NCI-H187 treated with DMSO at 0.1 percent for 48 hours (cell line): Measurements from ENCODE around the gene OXSR1.

Experiments used
- DNase-seq: peaks from one replicate; lab custom pipeline; 2025; lab: John Stamatoyannopoulos, UW

The OXSR1 gene

GRCh38 chr3:38164952-38165721 is at the start of gene OXSR1:
OXSR1 (plus strand) TSS chr3:38165537; CDS start chr3:38165877, 340 bp downstream.
- peak; percentile 89 for DNase-seq

DNA sequence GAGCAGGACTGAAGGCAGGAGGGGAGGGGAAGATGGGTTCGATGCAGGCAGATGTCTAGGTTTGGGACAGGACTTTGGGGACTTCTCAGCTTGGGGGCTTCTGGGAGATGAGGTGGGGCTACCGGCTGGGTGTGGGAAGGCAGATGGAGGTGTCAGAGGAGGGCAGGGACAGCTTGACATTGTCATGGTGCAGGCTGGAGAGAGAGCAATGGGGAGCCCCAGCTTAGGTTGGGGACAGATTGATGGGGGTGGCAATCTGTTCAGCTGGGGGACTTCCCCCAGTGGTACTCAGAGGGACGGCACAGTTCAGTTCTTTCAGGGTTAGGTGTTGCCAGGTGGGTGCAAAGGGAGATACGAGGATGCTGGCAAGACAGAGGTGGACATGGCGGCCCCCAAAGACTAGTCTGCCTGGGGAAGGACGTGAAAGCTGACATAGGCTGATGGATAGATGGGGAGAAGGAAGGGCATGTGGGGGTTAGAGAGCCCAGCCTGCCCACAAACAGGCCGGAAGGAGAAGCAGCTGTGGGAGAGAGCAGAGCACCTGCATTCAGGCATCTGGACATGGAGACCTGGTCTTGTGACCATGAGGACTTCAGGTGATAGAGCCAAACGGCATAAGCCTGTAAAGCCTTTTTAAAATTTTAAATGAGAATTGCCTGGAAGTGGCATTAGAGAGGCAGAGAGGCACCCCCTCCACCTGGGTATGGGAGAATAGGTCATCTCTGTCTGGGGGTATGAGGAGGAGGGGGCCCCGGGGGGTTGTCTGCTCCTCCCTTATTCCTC is 49.5 kb upstream of the OXSR1 start:
- DNase-seq: no peak

GRCh38 chr3:38116471-38117162 is 48.7 kb upstream of the OXSR1 start:
- no peak for DNase-seq

GRCh38 chr3:38117163-38117716 is 48.1 kb upstream of the OXSR1 start:
- DNase-seq: no peak

DNA sequence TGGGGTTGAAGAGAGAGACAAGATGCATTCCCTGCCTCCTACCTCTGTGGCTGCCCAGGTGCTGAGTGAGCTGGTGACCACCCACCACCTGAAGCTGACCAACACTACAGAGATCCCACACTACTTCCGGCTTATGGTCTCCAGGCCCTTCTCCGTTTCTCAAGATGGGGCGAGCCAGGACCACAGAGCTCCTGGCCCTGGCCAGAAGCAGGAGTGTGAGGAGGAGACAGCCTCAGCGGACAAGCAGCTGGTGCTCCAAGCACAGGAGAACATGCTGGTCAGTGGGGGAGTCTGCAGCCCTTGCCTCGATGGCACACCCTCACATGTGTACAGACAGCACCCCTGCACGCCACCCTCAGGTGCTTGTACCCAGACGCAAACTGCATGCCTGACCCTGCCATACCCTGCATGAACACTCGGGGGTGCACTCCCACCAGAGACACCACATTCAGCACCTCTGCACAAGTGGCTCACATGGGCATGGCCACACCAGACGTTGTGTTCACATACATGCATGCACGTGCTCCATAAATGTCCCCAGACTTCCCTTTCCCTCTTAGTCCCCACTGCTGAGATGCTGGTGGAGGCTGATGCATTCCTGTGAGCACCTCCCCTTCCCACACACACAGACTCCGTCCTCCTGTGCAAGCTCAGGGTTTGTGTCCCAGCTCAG is 47.5 kb upstream of the OXSR1 start:
- DNase-seq: no peak

- no peak for DNase-seq
These were observed 46.7 kb upstream of the OXSR1 start for GRCh38 chr3:38118421-38119247.

DNA sequence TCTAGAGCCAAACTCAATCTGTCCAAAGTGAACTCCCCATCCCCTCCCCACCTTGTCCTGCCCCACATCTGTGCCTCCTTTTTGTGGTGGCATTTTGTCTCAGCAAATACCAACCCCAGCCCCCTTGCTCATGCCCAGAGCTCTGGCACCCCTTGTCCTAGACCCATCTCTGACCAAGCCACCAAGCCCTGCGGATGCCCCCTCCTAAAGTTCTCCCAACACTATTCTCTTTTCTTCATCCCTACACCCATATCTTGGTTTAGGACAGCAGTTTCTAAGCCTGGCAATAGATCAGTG is 46.1 kb upstream of the OXSR1 start:
- no peak for DNase-seq

DNA sequence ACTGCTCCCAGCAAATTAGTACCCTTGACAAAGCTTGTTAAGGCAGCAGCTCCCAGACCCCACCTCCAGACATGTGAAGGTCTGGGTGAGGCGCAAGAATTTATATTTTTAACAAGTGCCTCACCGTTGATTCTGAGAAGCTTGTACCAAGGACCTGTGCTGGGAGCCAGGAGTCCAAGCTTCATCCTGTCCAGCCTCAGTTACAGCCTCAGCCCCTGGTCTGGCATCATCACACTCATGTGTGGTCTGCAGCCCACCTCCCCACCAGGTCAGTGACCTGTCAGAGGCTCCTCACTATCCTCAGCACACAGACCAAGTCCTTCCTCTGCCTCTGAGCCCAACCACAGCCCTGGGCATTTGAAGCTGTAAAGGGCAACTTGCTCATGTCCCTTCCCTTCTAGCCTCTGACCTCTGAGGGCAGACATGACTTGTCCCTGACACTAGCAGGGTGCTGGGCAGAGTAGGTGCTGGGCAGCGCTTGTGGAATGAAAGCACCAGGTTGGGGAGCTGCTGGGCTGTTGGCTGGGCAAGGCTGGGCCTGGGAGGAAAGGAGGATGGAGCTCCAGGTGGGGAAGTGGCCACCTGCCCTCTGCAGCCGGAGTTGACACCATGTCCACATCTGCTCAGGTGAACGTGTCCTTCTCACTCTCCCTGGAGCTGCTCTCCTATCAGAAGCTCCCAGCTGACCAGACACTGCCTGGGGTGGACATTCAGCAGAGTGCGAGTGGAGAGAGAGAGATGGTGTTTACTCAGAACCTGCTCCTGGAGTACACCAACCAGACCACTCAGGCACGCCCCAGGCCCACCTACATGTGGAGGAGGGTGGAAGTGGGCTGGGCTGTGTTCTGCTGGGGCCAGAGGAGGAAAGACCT is 45.3 kb upstream of the OXSR1 start:
- DNase-seq: no peak

DNA sequence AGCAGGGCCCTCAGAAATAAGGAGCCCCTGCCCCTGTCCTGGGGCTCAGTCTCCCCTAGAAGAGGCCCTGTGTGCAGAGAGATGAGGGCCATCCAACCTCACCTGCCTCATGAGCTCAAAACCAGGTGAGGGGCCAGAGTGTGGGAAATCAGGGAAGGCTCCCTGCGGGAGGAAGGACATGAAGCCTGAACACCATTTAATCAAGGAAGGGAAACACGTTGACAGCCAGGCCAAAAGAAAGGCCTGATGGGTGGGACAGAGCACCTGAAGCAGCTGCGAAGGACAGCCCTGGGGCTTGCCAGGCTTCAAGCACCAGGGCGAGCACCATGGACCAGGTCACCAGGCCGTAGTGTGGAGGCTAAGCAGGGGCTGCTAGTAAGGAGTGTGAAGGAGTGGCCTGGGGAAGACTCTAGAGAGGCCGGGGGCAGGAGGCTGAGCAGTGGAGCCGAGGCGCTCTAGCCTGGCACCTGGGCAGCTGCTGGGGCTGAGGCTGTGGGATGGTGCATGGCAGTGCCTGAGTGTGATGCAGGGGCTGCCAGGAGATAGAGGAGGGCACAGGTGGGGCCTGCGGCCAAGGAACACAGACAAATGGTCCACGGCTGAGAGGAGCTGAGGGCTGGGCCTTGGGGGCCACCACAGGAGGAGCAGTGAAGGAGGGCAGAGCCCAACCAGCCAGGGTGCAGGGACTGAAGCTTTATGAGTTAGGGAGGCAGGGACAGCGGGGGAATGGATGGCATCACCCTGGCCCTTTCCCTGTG is 44.5 kb upstream of the OXSR1 start:
- no peak for DNase-seq

DNA sequence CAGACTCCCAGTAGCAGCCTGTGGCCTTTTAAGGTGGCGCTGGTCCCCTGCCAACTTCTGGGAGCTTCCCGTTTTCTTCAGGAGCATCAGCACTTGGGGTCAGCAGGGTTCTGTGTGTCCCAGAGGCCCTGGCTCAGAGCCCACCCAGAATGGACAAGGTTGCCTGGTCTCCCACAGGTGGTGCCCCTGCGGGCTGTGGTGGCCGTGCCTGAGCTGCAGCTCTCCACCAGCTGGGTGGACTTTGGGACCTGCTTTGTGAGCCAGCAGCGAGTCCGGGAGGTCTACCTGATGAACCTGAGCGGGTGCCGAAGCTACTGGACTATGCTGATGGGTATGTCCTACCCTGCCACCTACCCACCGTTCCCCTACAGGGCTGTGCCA is 43.9 kb upstream of the OXSR1 start:
- no peak for DNase-seq

GRCh38 chr3:38121832-38122461 is 43.4 kb upstream of the OXSR1 start:
- no peak for DNase-seq

DNA sequence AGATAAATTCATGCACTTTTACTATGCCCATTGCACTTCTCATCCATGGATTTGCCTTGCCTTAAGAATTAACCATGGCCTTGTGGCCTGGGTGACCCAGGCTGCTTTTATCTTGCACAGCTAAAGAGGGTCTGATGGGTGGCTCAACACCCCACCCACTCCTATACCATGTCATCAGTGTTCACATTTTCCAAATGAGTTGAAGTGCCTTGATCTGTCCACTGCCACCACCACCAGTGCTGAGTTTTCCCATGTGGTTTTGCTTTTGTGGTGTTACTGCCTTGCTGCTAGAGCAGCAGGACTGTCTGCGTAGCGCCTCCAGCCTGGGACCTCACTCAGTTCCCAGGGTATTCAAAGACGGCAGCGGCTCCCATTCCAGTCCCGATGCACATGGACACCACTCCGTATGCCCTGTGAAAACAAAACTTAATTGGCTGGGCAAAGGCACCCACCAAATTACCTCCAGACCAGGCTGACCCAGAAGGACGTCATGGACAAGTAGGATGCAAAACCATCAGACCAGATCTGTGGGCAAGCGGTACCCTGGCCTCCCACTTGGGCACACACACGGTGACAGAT is 42.5 kb upstream of the OXSR1 start:
- DNase-seq: no peak

DNA sequence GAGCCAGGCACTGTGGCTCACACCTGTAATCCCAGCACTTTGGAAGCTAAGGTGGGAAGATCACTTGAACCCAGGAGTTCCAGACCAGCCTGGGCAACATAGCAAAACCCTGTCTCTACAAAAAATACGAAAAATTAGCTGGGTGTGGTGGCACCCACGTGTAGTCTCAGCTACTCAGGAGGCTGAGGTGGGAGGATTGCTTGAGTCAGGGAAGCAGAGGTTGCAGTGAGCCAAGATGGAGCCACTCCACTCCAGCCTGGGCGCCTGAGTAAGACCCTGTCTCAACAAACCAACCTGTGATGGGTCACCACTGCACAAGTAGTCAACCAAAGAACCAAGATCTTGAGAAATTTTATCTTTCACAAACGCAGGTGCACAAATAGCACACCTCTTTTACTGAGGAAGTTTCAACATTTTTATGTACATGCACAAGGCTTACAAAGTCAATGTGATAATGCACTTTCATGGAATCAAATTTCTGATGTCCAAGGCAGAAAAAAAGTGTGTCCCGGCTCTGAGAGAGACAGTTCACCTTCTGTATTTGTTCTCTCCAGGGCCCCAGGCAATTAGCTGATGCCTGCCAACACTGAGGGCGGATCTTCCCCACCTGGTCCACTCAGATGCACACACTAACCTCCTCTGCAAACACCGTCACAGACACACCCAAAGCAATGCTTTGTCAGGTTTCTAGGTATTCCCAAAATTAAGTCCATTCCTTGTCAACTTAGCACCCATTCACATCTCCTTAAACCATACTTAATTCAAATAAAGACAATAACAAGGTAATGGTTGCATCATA is 40.8 kb upstream of the OXSR1 start:
- DNase-seq: no peak

- DNase-seq: no peak
These were observed 39.8 kb upstream of the OXSR1 start for GRCh38 chr3:38125305-38126120.

GRCh38 chr3:38126121-38126892 is 39.0 kb upstream of the OXSR1 start:
- DNase-seq: no peak

- DNase-seq: no peak
These were observed 37.6 kb upstream of the OXSR1 start for GRCh38 chr3:38127611-38128302.
